Measurements from ENCODE around the gene ILF3. TPM values are rescaled to one million over a fixed set of nuclear protein-coding genes. Genes with fewer than 3 reads are reported as not detected.
A peak's percentile ranks its signal among the peaks of the same experiment; 100 is the strongest.

Gene ILF3
- polyA plus RNA-seq, 1 donor (not counting 4 experiments of a cell fraction or from before 2014, with no cell fraction given) = 162 TPM

- no peaks in the 10 kb centered on the region for H3K9me1 ChIP-seq (ENCODE audit: control insufficient read depth, extremely low read depth, insufficient read depth, low read length)
- no peak overlapping the region for H3K4me3 ChIP-seq (ENCODE audit: control insufficient read depth in 2 of 3, extremely low read depth in 1 of 3, insufficient read depth in 2 of 3, low read depth in 1 of 3, low read length in 3 of 3)
- no peak for DNase-seq (ENCODE audit: low read depth, low spot score)
- no peak overlapping the region for H3K27ac ChIP-seq (ENCODE audit: control insufficient read depth, insufficient read depth, low read length)
- H3K79me2 ChIP-seq (ENCODE audit: control insufficient read depth, insufficient read depth, low read length) = peaks cover 37% of the 10 kb centered on the region
- H3K9me3 ChIP-seq (ENCODE audit: control insufficient read depth, low read depth, low read length) = no peaks in the 10 kb centered on the region
- H4K20me1 ChIP-seq (ENCODE audit: control insufficient read depth, extremely low read depth, insufficient read depth, low read length) = peaks cover 13% of the 10 kb centered on the region
- peaks cover 3% of the 10 kb centered on the region for H3K4me1 ChIP-seq (ENCODE audit: control insufficient read depth, extremely low read depth, insufficient read depth, low read length)
- no peak for TF ChIP-seq EZH2 (IDR thresholded peaks at IDR 0.05; ENCODE audit: low read length)
- TF ChIP-seq CTCF (optimal IDR thresholded peaks at IDR 0.05 in 1 of 3, IDR thresholded peaks at IDR 0.05 in 1 of 3, conservative IDR thresholded peaks at IDR 0.05 in 1 of 3; ENCODE audit: extremely low read depth in 1 of 3, insufficient read depth in 2 of 3, low read length in 3 of 3) = no peak
- no peak overlapping the region for H3K4me2 ChIP-seq (ENCODE audit: control insufficient read depth, extremely low read depth, insufficient read depth, low read depth, low read length)
- H2AFZ ChIP-seq (ENCODE audit: control insufficient read depth, low read length) = no peak overlapping the region
- dilution Hi-C loops (cut with MboI; ENCODE audit: extremely low pct_ligation_motif_present, low sequenced_read_pairs) = no loop called here
- H3K36me3 ChIP-seq (ENCODE audit: control insufficient read depth in 2 of 2, extremely low read depth in 1 of 2, insufficient read depth in 2 of 2, low read length in 2 of 2) = peaks cover 65 to 72% of the 10 kb centered on the region in 2 experiments
- no peaks in the 10 kb centered on the region for H3K27me3 ChIP-seq (ENCODE audit: control insufficient read depth, extremely low read depth, insufficient read depth, low read length)
- no peak for FAIRE-seq
- H3K9ac ChIP-seq (ENCODE audit: control insufficient read depth, extremely low read depth, insufficient read depth, low read length) = no peak overlapping the region
Observed at GRCh38 chr19:10685210-10685609, 31.1 kb downstream of the ILF3 start.

GRCh38 chr19:10686193-10686592, 32.0 kb downstream of the ILF3 start:
- H3K27me3 ChIP-seq (ENCODE audit: control insufficient read depth, extremely low read depth, insufficient read depth, low read length) = no peaks in the 10 kb centered on the region
- no peak overlapping the region for H3K4me3 ChIP-seq (ENCODE audit: control insufficient read depth in 2 of 3, extremely low read depth in 1 of 3, insufficient read depth in 2 of 3, low read depth in 1 of 3, low read length in 3 of 3)
- no peak overlapping the region for H2AFZ ChIP-seq (ENCODE audit: control insufficient read depth, low read length)
- FAIRE-seq = no peak
- no peaks in the 10 kb centered on the region for H3K9me3 ChIP-seq (ENCODE audit: control insufficient read depth, low read depth, low read length)
- H3K4me1 ChIP-seq (ENCODE audit: control insufficient read depth, extremely low read depth, insufficient read depth, low read length) = peaks cover 3% of the 10 kb centered on the region
- peak overlapping the region; percentile 41 for H3K9ac ChIP-seq (ENCODE audit: control insufficient read depth, extremely low read depth, insufficient read depth, low read length)
- no peak overlapping the region for H3K4me2 ChIP-seq (ENCODE audit: control insufficient read depth, extremely low read depth, insufficient read depth, low read depth, low read length)
- no peak for TF ChIP-seq EZH2 (IDR thresholded peaks at IDR 0.05; ENCODE audit: low read length)
- peaks cover 66 to 68% of the 10 kb centered on the region in 2 experiments for H3K36me3 ChIP-seq (ENCODE audit: control insufficient read depth in 2 of 2, extremely low read depth in 1 of 2, insufficient read depth in 2 of 2, low read length in 2 of 2)
- H3K27ac ChIP-seq (ENCODE audit: control insufficient read depth, insufficient read depth, low read length) = peak overlapping the region; percentile 39
- DNase-seq (ENCODE audit: low read depth, low spot score) = no peak
- dilution Hi-C loops (cut with MboI; ENCODE audit: extremely low pct_ligation_motif_present, low sequenced_read_pairs) = no loop called here
- H4K20me1 ChIP-seq (ENCODE audit: control insufficient read depth, extremely low read depth, insufficient read depth, low read length) = peaks cover 8% of the 10 kb centered on the region
- peaks cover 28% of the 10 kb centered on the region for H3K79me2 ChIP-seq (ENCODE audit: control insufficient read depth, insufficient read depth, low read length)
- no peaks in the 10 kb centered on the region for H3K9me1 ChIP-seq (ENCODE audit: control insufficient read depth, extremely low read depth, insufficient read depth, low read length)
